Stimulated activated CD4-positive, alpha-beta T cell treated with anti-CD3 and anti-CD28 coated beads, Interleukin-1b, Interleukin-23, amount 100 ng/mL, for 4 hours (primary cell): Measurements from ENCODE around the gene KRTAP16-1.
"Not testable (repeated sequence)": the region's sequence is repeated elsewhere in the genome, so short reads cannot be mapped to it uniquely, and the experiment has no call there.

ENCODE experiments used
- DNase-seq, 2 donors: peaks; one replicate each; pipeline ENCODE4 v3.0.0-alpha.2; 2020; ENCODE audit warnings: low read depth in 2 of 2

The KRTAP16-1 gene

DNA sequence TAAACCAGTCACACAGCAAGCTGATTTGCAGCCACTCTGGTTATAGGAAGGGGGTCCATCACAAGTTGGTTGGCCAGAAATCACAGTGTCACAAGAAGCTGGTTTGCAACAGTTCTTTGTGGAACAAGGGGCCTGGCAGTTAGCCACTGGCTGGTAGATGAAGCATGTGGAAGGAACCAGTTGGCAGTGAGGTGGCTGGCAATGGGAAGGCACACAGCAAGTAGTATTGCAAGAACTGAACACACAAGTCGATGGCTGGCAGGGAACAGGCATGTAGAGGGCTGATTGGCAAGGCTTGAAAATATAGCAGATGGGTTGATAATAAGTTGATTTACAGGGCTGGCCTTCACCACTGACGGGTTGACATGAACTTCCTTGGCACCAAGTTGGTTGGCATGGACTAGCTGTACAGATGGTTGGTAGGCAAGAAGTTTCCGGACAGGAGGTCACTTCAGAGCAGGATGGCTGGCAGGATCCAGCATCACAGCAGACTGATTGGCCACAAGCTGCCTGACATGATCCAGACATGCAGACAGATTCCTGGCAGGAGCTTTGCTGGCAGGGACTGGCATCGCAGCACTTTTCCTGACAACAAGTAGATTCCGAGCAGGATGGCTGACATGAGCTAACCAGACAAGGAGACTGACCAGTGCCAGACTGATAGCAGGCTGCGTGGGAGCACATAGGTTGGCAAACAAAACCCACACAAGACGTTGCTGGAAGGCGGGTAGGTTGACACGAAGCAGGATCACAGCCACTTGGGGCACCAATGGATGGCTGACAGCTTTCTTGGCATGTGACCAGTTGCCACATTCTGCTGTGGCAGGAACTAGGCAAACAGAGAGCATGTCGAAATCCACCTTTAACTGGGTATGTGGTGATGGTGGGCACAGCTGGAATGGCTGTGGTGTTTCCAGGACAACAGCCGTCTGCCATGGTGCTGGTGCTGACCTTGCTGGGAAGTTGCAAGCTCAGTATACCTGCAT lies 6.9 kb downstream of the KRTAP16-1 start, which contains the start of gene KRTAP29-1:
KRTAP29-1 (minus strand) TSS at position 936 of the 986 bp plus-strand sequence; CDS start at position 936, 0 bp downstream.
- no peak for DNase-seq

DNA sequence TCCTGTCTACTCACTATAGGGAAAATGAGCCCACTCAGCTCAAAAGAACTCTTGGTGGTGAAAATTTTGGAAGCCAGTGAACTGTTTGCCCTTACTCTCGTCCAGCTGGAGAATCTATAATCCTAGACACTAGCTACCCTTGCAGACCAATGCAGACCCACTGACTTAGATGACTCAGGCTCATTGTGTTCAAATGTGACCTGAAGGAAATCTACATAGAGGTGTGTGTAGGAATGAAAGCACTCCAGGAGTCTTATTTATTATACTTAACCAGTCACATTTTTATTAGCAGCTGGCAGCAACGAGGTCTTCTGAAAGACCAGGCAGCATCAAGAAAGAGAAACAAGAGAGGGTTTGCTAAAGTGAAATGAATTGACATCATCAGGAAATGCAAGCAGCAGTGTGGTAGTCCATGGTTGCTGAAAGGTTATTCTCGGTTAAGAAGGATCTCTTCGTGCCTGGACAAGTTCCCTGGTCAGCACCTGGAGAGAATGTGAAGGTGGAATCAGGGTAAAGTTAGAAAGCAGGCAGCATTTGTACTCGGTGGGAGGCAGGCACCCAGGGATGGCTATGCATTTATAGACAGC lies 7.8 kb downstream of the KRTAP16-1 start:
- no peak for DNase-seq

DNA sequence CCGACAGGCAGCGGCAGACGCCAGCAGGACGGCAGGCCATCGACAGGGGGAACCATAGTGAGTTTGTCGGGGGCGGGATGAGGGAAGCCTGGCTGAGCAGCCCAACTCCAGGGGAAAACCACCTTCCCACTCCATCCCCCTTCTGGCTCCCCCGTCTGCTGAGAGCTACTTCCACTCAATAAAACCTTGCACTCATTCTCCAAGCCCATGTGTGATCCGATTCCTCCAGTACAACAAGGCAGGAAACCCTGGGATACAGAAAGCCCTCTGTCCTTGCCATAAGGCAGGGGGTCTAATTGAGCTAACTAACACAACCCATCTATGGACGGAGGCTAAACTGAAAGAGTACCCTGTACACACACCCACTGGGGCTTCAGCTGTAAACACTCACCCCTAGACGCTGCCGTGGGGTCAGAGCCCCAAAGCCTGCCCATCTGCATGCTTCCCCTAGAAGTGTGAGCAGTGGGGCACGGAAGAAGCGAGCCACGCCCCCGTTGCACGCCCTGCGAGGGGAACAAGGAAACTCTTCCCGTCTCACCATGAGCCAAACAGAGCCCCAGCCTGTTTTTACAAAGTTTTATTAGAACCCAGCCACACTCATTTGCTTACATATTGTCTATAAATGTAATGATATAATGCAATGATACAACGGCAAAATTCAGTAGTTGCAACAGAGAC lies 10.5 kb downstream of the KRTAP16-1 start:
- DNase-seq, result no peak

DNA sequence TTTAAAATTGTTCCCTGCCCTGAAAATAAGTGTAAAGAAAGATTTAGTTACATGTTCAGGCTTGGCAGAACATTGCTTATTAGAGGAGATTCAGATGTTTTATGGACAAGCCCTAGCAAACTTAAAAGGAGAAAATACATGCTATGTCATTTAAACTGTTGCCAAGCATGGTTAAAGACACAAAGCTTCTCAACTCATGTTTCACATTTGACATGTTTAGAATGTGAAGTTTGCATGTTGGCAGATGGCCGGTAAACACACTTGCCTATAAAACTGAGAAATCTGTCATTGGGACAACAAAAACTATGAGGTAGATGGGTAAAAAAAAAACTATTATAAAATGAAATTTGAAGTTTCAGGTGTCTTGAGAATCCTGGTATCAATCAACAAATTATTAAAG lies 12.3 kb downstream of the KRTAP16-1 start:
- no peak for DNase-seq

DNA sequence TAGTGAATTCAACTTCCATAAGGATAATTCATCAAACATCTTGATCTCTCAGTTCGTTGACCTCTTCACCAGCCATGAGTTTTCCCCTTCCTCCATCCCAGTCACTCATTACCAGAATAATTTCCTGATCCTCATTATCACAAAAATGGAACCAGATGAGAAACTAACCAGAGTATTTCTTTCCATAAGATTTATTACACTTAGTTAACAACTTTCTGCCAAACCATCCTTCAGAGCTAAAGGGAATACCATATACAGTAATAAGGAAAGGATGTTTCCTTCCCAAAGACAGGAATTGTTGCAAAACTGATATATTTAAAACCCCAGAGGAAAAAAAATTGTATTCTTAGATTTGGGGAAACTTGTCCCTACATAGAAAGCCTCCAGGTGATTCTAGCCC lies 15.1 kb downstream of the KRTAP16-1 start:
- no peak for DNase-seq

DNA sequence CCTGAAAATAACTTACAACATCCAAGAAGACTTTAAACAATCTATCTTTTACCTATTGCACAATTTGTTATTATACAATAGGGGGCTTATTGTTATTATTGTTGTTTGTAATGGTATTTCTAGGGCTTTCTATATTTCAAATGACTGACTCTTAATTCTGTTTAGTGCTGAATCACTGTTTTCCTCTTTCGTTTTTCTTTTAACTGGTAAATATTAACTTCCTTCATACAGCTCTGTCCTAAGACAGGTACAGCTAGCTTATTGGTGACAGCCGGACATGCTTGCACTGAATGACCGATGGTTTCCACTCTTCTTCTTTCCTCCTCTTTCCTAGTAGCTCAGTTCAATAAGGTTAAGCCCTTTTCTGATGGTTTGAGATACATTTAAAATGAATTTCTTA lies 22.1 kb downstream of the KRTAP16-1 start:
- DNase-seq, result no peak

DNA sequence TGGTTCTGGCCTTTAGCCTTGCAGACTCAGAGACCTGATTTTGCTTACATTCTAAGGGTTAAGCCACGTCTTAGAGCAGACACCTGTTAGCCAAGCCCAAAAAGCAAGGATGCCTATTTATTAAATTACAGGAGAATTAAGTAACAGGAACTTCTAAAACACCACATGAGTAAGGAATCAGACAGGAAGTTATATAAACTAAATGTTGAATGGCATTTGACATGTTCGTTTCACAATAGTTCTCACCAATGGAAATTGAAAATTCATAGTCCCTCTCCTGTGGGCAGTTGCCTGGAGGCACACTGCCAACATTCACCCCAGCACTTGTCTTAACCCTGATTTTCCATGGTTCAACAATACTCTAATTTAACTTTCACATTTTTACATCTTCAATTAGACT lies 24.6 kb downstream of the KRTAP16-1 start:
- DNase-seq, result no peak

DNA sequence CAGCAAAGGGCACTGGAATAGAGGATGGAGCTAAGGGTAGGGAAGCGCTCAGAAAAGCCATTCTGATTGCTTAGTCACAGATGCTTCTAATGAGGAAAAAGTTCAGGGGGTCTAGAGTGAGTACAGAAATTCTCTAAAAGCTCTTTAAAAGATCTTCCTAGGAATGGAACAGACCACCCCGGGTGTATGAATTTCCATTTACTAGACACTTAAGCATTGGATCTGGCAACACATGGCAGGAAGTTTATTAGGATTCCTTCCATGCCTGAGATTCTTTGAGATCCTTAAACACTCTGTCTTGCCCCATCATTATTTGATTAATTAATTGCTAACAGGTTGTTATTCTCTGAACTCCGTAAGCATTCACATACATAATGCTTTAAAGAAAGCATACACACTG lies 25.1 kb downstream of the KRTAP16-1 start:
- no peak for DNase-seq

DNA sequence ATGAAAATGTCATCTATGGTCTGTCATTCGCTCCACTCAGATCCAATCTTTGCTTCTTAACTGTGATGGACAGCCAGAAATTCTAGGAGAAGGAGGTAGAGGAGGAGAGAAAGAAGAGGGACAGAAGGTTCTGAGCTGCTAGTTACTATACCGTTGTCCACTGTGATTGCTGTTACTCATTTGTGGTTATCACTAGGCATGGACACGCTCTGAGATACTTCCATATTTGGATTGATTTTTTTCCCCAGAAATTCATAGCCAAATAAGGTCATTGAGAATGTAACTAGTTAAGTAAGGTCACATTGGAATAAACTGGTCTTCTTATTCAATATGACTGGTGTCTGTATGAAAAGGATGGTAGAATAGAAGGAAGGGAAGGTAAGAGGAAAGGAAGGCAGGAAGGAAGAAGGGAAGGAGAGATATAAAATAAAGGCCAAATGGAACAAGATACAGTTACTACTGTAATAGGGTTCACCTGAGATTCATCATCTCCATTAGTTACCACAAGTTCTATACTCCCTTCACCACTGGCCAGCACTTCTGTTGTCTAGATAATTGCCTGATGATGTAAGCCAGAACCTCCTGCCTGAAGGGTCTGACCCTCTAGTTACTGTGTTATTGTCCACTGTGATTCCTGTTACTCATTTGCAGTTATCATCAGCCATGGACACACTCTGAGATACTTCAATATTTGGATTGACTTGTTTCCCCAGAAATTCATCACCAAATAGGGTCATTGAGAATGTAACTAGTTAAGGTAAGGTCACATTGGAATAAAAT lies 30.7 kb downstream of the KRTAP16-1 start:
- no peak for DNase-seq

DNA sequence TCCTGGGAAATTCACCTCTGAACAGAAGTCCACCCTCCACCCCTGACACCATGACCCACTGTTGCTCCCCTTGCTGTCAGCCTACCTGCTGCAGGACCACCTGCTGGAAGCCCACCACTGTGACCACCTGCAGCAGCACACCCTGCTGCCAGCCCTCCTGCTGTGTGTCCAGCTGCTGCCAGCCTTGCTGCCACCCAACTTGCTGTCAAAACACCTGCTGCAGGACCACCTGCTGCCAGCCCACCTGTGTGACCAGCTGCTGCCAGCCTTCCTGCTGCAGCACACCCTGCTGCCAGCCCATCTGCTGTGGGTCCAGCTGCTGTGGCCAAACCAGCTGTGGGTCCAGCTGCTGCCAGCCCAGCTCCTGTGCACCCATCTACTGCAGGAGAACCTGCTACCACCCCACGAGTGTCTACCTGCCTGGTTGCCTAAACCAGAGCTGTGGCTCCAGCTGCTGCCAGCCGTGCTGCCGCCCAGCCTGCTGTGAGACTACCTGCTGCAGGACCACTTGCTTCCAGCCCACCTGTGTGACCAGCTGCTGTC lies 33.4 kb downstream of the KRTAP16-1 start, which contains the start of gene KRTAP9-7:
KRTAP9-7 (plus strand) TSS at position 51 of the 543 bp plus-strand sequence; CDS start at position 51, 0 bp downstream.
- DNase-seq, result not testable (repeated sequence)

DNA sequence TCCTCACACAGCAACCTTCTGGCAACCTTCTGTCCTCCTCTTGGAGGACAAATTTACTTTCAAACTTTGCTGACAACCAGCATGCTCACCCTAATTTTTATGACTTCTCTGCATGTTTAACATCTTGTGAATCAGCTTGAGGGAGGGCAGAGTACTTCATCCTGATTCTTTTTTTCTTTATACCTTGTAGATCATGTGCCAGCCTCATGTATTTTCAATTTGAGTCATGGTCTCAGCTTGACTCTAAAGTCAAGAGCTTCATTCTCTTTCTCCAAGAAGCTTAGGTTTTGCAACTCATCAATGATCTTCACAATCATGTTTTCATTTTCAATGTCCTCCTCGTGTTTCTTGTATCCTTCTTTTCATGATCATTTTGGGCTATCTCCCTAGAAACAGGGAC lies 37.3 kb downstream of the KRTAP16-1 start:
- DNase-seq, result no peak

DNA sequence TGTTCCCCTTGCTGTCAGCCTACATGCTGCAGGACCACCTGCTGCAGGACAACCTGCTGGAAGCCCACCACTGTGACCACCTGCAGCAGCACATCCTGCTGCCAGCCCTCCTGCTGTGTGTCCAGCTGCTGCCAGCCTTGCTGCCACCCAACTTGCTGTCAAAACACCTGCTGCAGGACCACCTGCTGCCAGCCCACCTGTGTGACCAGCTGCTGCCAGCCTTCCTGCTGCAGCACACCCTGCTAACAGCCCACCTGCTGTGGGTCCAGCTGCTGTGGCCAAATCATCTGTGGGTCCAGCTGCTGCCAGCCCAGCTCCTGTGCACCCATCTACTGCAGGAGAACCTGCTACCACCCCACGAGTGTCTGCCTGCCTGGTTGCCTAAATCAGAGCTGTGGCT lies 37.8 kb downstream of the KRTAP16-1 start:
- not testable (repeated sequence) for DNase-seq

DNA sequence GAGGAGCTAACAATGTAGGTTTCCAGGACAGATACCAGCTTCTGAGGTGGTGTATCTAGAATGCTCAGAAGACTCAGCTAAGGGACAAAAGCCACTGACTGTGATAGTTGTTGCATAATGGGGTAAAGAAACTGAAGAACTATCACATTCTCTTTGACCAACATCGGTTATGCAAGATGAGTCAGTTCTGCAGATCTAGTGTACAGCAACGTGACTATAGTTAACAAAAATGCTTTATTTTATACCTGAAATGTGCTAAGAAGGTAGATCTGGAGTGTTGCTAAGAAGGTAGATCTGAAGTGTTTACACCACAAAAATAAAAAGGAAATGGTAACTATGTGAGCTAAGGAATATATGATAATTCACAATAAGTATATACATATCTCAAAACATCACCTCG lies 41.4 kb downstream of the KRTAP16-1 start:
- DNase-seq, result no peak

DNA sequence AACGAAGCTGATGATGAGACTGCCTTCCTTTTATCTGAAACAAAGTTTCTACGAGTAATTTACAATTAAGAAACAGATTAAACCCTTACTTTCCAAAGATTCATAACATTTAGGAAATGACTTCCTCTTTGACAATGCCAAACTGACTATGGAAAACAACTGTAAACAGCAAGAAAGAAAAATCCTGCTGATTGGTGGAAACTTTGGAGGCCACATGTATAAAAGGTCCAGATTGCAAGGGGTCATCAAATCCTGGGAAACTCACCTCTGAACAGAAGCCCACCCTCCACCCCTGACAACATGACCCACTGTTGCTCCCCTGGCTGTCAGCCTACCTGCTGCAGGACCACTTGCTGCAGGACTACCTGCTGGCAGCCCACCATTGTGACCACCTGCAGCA lies 44.0 kb downstream of the KRTAP16-1 start, which contains the start of gene KRTAP9-6:
KRTAP9-6 (plus strand) TSS at position 301 of the 400 bp plus-strand sequence; CDS start at position 301, 0 bp downstream.
- DNase-seq, result no peak

DNA sequence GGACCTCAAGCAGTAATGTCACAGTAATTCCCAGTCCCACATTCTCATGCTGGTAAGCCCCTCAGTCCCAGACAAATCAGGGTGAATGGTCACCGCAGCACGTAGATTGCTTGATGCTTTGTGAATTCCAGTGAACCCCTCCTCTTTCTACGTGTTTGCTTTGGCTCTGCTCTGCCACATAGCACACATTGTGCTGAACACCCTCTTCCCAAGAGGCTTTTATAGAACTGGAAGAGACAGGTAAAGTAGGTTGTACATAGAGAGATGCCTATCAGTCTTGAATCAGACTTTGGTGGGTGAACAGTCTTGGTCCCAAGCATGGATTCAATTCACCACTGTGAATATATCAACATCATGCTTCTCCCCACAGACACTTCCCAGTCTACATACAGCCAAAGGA lies 44.5 kb downstream of the KRTAP16-1 start:
- no peak for DNase-seq

DNA sequence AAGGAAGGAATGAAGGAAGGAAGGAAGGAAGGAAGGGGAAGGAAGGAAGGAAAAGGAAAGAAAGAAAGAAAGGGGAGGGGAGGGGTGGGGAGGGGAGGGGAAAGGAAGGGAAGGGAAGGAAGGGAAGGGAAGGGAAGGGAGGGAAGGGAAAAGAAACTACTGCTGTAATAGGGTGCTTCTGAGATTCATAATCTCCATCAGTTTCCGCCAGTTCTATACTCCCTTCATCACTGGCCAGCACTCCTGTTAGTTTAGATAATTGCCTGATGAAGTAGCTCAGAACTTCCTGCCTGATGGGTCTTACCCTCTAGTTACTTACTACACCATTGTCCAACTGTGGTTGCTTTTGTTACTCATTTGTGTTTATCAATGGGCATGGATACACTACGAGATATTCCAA lies 45.9 kb downstream of the KRTAP16-1 start:
- no peak for DNase-seq

DNA sequence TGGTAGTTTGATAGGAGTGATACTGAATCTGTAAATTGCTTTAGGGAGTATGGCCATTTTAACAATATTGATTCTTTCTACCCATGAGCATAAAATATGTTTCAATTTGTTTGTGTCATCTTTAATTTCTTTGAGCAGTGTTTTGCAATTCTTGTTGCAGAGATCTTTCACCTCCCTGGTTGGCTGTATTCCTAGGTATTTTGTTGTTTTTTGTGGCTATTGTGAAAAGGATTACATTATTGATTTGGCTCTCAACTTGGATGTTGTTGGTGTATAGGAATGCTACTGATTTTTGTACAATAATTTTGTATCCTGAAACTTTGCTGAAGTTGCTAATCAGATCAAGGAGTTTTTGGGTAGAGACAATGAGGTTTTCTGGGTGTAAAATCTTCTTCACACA lies 50.7 kb downstream of the KRTAP16-1 start:
- DNase-seq, result no peak
